Measurements from ENCODE around the gene STAU1.
"Not testable (repeated sequence)": the region's sequence is repeated elsewhere in the genome, so short reads cannot be mapped to it uniquely, and the experiment has no call there.

Gene STAU1

GRCh38 chr20:49161428-49162152 lies 26.5 kb downstream of the STAU1 start:
- FAIRE-seq, result no peak

- FAIRE-seq, result no peak
These were observed 27.8 kb downstream of the STAU1 start for GRCh38 chr20:49160057-49160929.

- no peak for FAIRE-seq
These were observed 31.0 kb downstream of the STAU1 start for GRCh38 chr20:49157146-49157545.

- FAIRE-seq, result no peak
These were observed 31.7 kb downstream of the STAU1 start for GRCh38 chr20:49156481-49156880.

DNA sequence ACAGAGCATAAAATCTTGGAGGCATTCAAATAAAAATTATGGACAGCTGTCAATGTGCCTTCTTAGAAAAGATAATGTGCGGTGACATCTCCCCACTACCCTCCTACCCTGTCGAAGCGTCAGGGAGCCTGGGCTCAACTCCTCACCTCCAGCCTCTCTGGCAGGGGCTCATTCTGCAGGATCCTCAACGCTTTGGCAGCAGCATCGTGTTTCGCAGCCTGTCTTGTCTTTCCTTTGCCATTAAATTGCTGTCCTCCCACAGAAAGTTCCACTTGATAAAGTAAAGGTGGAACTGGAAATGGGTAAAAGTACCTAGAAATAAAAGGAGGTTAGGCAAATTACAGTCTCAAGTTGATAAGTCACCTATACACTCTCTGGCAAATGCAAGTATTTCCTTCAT lies 36.7 kb downstream of the STAU1 start:
- no peak for FAIRE-seq

DNA sequence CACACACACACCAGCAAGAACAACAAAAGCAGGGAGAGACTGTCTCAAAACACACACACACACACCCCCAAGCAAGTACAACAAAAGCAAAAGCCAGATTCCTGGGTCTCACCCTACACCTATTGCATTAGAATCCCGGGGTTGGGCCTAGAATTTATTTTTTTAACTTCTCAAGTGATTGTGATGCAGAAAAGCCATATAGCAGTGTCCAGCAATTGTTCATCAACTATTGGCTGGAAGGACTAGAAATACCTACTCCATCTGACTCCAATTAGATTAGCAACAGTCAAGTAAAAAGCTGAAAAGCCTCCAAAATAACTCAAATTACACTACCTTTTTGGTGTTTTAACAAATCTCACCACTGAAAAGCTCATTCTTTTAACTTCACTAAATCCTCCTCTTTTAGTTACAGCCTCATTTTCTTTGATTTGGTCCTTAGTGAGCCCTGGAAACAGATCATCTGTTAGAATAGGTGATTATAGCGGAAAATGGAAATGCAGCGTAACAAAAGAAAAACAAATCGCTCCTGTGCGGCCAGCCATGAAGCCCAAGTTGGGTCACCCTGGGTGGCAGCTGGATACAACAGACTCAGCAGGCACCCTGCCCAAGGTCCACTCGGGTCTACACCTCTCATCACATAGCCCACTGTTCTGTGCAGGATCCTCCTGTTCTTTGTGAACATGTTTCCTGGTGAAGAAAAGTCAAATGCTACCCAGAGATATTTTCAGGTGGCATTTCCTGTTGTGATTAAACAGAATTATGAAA lies 38.7 kb downstream of the STAU1 start:
- FAIRE-seq, result no peak

DNA sequence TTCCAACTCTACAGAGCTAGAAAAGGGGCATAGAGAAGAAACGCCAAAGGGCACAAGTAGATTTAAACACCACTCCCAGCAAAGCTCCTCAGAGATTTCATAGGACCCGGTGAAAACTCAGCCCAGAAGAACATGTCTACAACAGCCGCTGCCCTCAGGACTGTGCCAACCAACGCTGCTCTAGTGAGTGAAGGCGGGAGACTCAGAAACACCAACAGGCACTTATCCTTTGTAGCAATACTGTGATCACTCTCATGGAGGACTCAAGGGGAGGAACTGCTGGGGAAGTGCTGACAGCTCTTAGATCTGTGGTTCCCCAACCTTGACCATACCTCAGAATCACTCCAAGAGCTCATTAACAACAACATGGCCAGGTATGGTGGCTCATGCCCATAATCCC lies 39.5 kb downstream of the STAU1 start:
- no peak for FAIRE-seq

DNA sequence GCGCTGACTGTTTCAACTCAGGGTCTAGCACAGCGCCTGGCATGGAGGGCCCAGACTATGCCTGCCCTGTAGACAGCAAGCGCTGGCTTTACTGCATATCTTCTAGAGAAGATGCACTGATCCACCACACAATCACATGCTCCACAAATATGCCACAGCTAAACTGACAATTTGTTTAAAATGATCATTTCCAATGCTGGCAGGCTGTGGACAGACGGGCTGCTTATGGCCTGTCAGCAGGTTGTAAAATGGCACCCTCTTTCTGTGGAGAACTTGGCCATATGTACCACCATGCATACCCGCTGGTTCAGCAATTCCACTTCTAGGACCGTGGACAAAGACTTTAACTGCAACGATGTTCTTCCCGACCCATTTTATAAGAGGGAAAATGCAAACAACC lies 40.8 kb downstream of the STAU1 start:
- no peak for FAIRE-seq

DNA sequence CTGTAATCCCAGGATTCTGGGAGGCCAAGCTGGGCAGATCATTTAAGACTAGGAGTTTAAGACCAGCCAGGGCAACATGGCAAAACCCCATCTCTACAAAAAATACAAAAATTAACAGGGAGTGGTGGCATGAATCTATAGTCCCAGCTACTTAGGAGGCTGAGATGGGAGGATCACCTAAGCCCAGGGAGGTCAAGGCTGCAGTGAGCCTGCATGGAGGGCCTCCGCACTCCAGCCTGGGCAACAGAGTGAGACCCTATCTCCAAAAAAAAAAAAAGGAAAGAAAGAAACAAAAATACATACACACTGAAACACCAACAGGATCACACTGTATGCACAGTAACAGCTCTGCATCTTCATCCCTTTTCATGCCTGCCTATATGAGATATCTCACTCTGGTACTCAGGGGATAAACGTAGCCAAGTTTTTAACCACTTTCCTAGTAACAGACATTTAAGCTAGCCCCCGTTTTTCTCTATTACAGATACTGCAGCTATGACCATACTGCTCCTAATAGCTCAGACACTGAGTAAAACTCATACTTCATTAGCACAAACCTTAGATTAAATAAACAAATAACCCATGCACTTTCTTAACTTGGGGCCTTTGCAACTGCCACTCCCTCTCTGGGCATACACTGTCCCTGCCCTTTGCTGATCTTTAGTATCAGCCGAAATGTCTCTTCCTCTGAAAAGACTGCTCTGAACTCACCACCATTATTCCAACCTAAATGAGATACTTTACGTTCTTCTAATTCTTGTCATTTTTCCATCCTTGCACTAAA lies 41.5 kb downstream of the STAU1 start:
- no peak for FAIRE-seq

DNA sequence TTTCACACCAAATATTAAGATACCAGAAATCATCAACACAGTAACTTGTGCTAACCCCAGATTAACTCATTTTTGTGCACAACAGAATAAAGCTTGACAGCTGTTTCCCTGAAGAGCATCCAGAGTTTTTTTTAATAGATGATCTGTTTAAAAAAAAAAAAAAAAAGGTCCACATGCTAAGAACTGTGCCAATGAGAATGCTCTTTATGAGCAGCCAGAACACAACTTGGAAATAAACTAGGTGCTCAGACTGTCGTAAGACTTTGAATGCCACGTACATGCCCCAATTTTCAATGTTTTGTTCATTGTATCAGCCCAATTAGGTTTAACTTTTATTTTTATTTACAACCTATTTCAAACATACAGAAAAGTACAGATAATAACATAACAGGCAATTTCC lies 47.3 kb downstream of the STAU1 start:
- FAIRE-seq, result no peak

DNA sequence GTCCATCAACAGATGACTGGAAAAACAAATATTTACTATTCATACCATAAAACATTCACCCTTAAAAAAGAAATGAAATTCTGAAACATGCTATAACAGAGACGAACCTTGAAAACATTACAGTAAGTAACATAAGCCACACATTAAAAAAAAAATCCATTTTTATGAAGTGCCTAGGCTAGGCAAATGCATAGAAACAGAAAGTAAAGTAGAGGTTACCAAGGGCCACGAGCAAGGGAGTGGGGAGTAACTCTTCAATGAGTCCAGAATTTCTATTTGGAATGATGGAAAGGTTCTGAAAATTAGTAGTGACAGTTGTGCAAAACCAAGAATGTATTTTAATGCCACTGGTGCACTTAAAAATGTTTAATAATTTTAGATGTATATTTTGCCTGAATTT lies 47.7 kb downstream of the STAU1 start:
- no peak for FAIRE-seq

GRCh38 chr20:49138431-49138830 lies 49.7 kb downstream of the STAU1 start:
- FAIRE-seq, result no peak

DNA sequence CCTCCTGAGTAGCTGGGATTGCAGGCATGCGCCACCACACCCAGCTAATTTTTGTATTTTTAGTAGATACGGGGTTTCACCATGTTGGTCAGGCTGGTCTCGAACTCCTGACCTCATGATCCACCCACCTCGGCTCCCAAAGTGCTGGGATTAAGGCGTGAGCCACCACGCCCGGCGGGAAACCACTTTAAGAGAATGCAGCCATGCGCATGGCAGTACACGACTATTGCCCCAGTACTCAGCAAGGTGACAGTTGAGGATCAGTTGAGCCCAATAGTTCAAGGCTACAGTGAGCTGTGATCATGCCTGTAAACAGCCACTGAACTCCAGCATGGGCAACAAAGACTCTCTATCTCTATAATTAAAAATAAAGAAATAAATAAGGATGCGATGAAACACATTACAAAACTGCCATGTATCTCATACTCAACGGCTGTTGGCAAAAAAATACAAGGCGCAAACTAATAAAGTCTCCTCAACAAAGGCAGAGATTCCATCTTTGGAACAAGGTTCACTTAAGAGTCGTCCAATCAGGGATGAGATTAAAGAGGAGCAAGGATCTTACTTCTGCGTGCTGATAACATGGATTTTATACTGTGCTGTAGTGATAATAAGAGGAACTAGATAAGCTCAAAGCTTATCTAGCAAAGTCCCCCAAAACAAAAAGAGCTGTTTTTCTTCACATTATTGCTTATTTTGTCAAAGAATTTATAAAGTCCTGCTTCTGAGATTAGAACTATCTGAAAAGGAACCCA lies 51.1 kb downstream of the STAU1 start:
- no peak for FAIRE-seq

GRCh38 chr20:49134797-49135196 lies 53.3 kb downstream of the STAU1 start:
- FAIRE-seq, result not testable (repeated sequence)

DNA sequence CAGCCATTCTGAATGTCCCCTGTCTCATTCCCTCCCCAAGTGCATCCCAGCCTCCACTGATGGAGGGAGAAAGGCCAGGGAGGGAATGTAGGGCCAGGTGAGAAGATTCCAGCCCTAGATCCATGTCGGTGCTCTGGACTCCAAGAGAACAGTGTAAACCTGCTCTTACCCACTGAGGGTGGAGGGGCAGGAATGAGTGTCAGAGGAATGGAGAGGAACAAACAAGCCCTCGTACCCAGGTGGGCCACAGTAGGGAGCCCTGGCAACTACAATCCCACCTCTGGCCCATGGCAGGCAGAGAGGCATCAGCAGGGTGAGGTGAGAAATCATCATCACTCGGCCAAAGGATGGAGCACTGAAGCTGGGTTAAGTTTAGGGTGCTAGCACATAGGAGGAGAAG lies 54.6 kb downstream of the STAU1 start:
- FAIRE-seq, result no peak

- peak; percentile 93 for FAIRE-seq
These were observed 55.1 kb downstream of the STAU1 start for GRCh38 chr20:49132995-49133478.

- no peak for FAIRE-seq
These were observed 64.2 kb downstream of the STAU1 start for GRCh38 chr20:49123982-49124381.

GRCh38 chr20:49122920-49123319 lies 65.2 kb downstream of the STAU1 start:
- FAIRE-seq, result no peak

GRCh38 chr20:49119988-49120387 lies 68.1 kb downstream of the STAU1 start:
- no peak for FAIRE-seq

DNA sequence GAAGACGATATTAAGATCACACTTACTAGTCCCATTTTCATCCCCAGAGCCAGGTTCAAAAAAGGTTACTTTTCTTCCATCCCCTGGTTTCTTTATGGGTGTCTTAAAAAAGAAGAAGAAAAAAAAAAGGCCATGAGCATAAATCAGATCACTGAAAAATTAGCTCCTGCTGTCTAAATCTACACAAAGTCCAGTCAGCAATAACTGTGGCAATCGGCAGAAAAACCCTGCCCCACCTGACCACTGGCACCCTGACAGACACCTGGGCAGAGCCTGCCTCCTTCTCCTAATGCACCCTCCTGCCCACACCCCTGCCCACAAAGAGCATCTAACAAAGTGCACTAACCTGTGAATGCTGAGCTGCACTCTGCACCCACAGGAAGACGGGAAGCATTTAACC lies 69.8 kb downstream of the STAU1 start:
- FAIRE-seq, result no peak

- no peak for FAIRE-seq
These were observed 72.6 kb downstream of the STAU1 start for GRCh38 chr20:49115564-49115963.

Measured in A204.1 (cell line).